Effector CD8-positive, alpha-beta T cell (primary cell): ENCODE measurements around the gene SFTPB.

Experiments used
- DNase-seq: peaks from one replicate; lab custom pipeline; 2025; lab: John Stamatoyannopoulos, UW

The SFTPB gene

GRCh38 chr2:85702800-85703199, 34.8 kb upstream of the SFTPB start:
- DNase-seq, result no peak

- no peak for DNase-seq
These were observed 34.2 kb upstream of the SFTPB start for GRCh38 chr2:85702172-85702571.

- no peak for DNase-seq
These were observed 31.3 kb upstream of the SFTPB start for GRCh38 chr2:85699325-85699724.

GRCh38 chr2:85698880-85699254, 30.9 kb upstream of the SFTPB start:
- DNase-seq, result no peak

GRCh38 chr2:85698184-85698879, 30.3 kb upstream of the SFTPB start:
- DNase-seq, result no peak

- no peak for DNase-seq
These were observed 29.7 kb upstream of the SFTPB start for GRCh38 chr2:85697716-85698115.

- no peak for DNase-seq
These were observed 29.1 kb upstream of the SFTPB start for GRCh38 chr2:85697096-85697495.

- no peak for DNase-seq
These were observed 28.0 kb upstream of the SFTPB start for GRCh38 chr2:85695691-85696668.

GRCh38 chr2:85695121-85695520, 27.1 kb upstream of the SFTPB start:
- no peak for DNase-seq

- DNase-seq, result no peak
These were observed 26.3 kb upstream of the SFTPB start, which contains the start of gene GNLY for GRCh38 chr2:85694052-85695025. TSS of gene GNLY (plus strand) at chr2:85694358. CDS start at chr2:85694419, 61 bp downstream.

- DNase-seq, result no peak
These were observed 24.1 kb upstream of the SFTPB start for GRCh38 chr2:85692039-85692645.

- DNase-seq, result no peak
These were observed 22.9 kb upstream of the SFTPB start for GRCh38 chr2:85690932-85691331.

GRCh38 chr2:85684806-85685205, 16.8 kb upstream of the SFTPB start:
- DNase-seq, result no peak

- DNase-seq, result no peak
These were observed 16.4 kb upstream of the SFTPB start for GRCh38 chr2:85684380-85684779.

- no peak for DNase-seq
These were observed 14.4 kb upstream of the SFTPB start for GRCh38 chr2:85682378-85682777.

GRCh38 chr2:85681776-85682175, 13.8 kb upstream of the SFTPB start:
- no peak for DNase-seq

- DNase-seq, result no peak
These were observed 13.4 kb upstream of the SFTPB start for GRCh38 chr2:85681372-85681763.

GRCh38 chr2:85680707-85681371, 12.8 kb upstream of the SFTPB start:
- DNase-seq, result no peak

GRCh38 chr2:85678794-85679672, 11.0 kb upstream of the SFTPB start:
- DNase-seq, result peak; percentile 57

GRCh38 chr2:85678377-85678776, 10.4 kb upstream of the SFTPB start:
- DNase-seq, result no peak
